Mesenteric fat pad (tissue), 1 donor: ENCODE data around the gene HMGA1. TPM values are rescaled to one million over a fixed set of nuclear protein-coding genes. Genes with fewer than 3 reads are reported as not detected.
A peak's percentile ranks its signal among the peaks of the same experiment; 100 is the strongest.

Source experiments
- DNase-seq: peaks from one replicate; pipeline ENCODE4 v3.0.0-alpha.2; 2020; ENCODE audit warnings: low spot score
- total RNA-seq: library from RNA; stranded (reverse); fragmentation: NEBNext Ultra II Directional; extraction: Animal tissue kit (Norgen Biotek cat#: 25700); gene quantifications from one replicate; pipeline ENCODE4 v1.2.1, GENCODE V29; 2021
- donor health status: DM: yes; HTN: yes; CAD: no.

The HMGA1 gene
- total RNA-seq, 1 donor from 2014 or later: 32.3 TPM

DNA sequence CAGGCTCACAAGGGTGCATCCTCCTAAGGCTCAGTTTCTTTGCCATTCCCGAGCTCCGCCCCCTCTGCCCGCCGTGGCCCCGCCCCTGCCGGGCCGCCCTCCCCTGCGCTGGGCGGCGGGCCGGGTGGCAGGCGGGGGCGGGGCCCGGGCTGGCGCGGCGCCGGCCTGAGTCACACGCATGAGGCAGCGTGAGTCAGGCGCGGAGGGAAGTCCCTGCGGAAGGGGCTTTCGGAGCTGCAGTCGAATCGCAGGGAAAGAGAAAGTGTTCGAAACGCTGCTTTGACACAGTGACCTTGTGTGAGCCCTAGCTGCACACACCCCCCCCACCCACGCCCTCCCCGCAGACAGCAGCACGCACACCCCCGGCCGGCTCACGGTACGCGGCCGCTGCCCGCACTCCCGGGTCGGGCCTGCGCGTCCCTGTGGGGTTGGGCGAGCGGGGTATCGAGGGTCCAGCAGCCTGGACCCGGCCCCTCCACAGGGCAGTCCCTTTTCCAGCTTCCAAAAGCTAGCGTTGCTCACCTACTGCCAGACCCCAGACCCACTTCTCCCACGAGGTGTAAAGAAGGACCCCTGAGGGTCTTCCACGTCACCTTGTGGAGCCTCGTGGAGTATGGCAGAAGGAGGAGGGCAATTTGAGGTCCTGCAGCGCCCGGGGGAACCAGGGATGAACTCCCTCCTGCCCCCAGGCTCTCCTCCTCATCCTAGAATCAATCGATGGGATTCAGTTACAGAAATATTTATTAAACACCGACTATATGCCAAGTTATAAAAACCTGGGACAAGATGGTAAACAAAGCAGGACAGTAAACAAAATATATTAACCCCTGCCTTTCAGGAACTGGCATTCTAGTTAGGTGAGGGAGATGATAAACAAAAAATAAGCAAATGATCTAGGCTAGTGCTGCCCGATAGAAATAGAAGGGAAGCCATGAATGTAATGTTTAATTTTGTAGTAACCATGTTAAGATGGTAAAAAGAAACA, 12.4 kb upstream of the HMGA1 start:
- peak; percentile 96 for DNase-seq

- no peak for DNase-seq
Measured at GRCh38 chr6:34225551-34225950, 11.1 kb upstream of the HMGA1 start.

DNA sequence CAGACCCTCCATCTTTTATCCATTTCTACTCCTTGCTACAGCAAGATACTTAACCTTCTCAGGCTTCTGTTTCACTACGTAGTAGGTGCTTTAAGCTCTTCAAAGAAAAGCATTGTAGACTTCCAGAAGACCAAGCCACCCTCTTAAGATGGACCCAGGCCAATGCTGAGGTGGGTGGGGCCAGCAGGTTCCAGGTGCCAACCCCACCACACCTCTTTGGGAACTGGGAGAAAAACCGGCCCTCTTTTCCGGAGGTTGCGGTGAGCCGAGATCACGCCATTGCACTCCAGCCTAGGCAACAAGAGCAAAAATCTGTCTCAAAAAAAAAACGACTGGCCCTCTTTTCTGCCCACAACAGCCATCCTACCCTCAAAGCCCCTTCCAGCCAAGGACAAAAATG, 10.6 kb upstream of the HMGA1 start:
- no peak for DNase-seq

- DNase-seq: no peak
Measured at GRCh38 chr6:34226731-34227586, 9.7 kb upstream of the HMGA1 start.

- DNase-seq: no peak
Measured at GRCh38 chr6:34227761-34228421, 8.8 kb upstream of the HMGA1 start.

DNA sequence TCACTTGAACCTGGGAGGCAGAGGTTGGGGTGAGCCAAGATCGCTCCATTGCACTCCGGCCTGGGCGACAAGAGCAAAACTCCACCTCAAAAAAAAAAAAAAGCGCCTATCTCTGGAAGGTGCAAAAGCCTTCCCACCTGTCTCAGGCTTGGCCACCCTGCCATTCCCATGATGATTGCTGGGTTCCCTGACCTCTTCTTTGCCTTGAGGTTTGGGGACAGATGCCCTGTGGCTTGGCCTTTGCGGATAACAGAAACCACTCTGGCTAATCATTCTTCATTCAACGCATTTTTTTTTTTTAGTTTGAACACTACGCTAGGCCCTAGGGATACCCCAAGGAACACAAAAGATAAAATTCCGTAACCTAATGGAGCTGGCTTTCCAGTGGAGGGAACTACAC, 6.8 kb upstream of the HMGA1 start:
- no peak for DNase-seq

DNA sequence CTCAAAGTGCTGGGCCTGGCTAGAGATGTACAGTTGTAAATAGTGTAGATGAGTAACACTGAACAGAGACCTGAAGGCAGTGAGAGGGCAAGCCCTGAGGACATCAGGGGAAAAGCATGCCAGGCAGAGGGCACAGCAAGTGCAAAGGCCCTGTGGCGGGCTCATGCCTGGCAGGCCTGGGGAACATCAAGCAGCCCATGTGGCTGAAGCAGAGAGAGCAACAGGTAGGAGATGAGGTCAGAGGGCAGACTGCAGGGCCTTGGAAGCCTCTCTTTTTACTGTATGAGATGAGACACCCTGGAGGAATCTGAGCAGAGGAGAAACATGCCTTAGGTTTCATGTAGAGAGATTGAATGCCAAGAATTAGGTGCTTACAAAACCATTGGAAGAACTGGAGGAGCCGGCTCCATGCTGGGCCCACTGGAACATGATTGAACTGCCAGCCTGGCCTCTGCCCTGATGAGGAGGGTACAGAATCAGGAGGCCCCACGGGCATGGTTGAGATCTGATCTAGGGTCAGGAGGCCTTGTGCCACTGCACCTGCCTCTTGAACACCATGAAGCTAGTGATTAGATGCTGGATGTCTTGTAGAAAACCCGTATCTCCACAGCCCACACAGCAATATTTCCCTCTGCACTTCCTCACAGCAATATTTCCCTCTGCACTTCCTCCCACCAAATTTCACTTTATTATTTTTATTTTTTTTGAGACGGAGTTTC, 5.9 kb upstream of the HMGA1 start:
- DNase-seq: no peak

- DNase-seq: no peak
Measured at GRCh38 chr6:34231566-34232336, 4.9 kb upstream of the HMGA1 start.

DNA sequence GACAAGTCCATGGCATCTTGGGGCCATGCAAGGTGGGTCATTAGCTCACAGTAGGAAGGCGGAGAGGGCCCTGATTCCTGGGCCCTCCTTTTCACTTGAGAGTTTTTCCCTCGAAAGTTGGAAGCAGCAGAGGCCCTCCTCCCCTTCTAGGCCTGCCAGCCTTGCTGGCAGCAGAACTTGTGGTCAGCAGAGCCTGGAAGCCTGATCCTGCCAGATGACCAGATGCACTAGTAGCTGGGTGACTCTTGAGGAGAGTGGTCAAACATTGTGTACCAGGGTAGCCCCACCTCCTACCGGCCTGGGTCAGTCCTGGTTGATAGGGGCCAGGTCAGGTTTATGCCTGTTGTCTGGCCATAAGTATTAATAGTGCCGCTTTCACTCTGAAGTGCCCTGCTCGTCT, 3.8 kb upstream of the HMGA1 start:
- DNase-seq: no peak

GRCh38 chr6:34233867-34234266, 2.8 kb upstream of the HMGA1 start:
- DNase-seq: no peak

DNA sequence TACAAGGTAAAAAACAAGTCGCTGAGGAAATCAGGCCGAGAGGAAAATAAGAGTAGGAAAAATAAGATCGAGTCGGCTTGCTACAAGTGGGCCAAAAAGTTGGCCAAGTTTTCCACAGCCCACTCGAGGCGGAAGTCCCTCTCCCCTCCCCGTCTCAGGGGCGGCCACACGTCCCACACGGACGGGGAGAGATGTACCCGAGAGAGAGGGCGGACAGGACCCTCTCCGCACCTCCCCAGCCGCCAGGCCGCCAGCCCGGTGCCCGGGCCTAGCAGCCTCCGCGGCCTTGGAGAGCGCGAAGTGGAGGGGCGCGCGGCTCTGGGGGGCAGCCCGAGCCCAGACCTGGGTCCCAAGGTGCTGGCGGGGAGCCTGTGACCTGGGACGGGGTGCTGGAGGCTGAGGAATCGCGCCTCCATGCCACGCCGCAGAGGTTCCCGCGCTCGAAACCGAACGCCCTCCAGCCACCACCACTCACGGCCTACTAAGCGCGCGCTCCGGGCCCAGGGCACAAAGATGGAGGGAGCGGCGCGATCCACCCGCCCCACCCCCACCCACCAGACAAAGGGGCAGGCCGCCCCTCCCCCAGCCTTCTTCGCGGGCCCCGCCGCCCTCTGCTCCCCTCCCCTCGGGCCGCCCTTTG, 1.9 kb upstream of the HMGA1 start:
- DNase-seq: no peak

DNA sequence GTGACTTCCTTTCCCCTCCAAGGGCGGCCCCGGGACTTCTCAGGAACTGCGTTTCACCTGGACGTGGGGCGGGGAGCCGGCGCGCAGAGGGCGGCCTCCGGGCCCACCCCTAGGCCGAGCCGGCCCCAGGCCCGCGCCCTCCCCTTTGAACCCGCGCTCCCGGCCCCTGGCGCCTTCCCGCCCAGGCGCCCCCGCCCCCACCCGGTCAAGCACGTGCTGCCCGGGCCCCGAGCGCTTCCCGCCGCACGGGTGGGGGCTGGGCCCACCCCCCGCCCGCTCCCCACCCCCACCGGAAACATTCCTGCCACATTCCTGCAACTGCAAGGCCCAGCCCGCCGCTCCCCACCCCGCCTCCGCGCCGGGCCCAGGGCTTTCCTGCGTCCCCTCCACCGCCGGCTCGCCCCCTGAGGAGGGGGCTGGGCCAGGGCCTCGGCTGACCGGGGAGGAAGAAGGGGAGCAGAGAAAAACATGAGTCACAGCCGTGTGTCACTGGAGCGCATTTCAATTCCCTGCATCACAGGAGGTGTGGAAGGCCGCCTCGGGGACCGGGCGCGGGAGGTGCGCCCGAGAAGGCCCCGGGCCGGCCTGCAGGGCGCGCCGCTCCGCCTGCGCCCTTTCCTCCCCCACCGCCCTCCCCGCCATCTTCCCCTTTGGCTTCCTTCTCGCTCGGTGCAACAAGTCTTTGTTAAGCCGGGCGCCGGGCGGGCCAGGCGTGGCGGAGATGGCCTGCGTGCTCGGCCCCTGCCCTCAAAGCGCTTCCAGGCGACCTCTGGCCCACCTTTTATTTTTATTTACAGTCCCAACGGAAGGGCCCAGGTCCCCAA, 1.2 kb upstream of the HMGA1 start:
- DNase-seq: no peak

DNA sequence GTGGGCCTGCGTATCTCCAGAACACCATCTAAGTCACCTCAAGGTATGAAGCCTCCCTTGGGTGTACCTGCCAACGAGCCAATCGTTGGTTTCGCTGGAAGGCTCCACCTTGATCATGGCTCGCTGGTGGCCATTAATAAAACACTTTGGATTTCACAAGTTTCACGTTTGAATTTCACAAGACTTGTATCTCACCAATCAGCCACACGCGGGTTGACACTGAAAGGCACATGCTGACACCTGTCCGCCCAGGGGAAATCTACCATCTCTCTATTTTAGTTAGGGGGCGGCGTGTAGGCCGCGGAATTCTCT, 586 bp upstream of the HMGA1 start:
- no peak for DNase-seq

DNA sequence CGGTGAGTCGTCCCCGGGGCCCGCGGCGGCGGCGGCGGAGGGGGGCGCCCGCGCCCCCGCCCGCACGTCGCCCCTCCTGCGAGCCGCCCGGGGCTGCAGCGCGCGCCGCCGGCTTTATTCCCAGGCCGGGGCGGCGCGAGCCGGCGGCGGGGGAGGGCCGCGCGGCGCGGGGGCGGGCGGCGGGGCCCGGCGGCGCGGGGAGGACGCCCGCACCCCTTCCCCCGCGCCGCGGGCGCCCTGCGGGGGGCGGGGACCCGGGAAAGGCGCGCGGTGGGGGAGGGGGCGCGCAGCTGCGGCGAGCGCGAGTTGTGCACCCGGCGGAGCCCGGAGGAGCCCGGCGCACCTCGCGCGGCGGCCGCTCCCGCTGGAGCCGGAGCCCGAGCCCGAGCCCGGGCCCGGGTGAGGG, 646 bp downstream of the HMGA1 start:
- DNase-seq: no peak

GRCh38 chr6:34237722-34238584, 1.3 kb downstream of the HMGA1 start:
- DNase-seq: peak; percentile 88

DNA sequence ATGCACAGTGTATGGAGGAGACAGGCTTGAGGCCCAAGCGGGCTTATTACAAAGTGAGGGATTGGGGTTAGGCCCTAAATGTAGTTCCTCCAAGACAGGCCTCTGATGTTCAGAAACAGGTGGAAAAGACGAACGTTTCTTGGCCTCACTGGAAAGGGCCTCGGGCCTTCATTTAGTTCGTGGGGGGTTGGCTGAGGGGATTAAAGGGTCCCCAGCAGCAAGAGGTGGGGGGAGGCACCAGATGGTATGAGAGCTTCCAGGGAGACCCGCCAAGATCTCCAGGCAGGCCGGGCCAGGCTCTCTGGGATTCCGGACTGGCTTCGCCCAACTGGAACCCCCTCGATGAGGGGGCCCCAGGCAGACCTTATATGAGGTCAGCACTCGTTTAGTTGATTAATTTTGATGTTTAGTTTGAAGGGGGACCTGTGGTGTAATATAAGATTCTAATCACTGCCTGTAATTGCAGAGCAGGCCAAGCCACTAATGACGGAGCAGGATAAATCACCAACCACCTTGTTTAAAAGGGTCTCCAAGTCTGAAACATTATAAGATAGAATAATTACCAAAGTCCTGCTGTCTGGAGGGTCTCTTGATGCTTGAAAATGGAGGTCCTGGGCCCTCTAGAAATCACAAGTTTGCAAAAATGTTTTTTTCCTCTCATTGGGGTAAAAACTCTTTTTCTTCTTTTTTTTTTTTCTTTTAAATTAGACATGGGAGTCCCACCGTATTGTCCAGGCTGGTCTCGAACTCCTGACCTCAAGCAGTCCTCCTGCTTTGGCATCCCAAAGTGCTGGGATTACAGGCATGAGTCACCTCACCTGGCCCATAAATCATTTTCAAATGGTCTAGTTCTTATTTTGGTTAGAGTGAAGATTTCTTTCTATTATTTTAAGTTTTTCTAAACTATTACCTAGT, 2.2 kb downstream of the HMGA1 start:
- DNase-seq: peak; percentile 20

DNA sequence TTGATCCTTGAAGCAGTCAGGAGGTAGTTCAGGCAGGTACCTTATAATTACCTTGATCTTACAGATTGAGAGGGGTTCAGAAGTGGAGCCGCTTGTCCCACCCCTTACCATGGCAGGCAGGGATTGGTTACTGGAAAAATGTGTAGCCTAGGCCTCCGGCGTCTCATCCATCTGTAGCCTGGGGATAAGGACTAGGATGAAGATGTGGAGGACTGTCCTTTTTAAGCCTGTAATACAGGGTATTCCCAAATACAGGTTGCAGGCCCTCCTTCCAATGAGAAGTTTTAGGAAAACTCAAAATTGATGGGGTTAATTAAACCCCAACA, 2.8 kb downstream of the HMGA1 start:
- DNase-seq: no peak
